HG02870 (cell line): Measurements from ENCODE around the gene NLRP14.

ENCODE experiments used
- ATAC-seq: cut with Tn5 transposase; IDR thresholded peaks from one replicate; pipeline ENCODE4 v1.9.1; 2021; ENCODE audit warnings: mild to moderate bottlenecking, moderate library complexity; ENCODE audit not compliant: unreplicated experiment

NLRP14 gene

GRCh38 chr11:7046474-7047175, 26.3 kb downstream of the NLRP14 start:
- ATAC-seq: no peak

DNA sequence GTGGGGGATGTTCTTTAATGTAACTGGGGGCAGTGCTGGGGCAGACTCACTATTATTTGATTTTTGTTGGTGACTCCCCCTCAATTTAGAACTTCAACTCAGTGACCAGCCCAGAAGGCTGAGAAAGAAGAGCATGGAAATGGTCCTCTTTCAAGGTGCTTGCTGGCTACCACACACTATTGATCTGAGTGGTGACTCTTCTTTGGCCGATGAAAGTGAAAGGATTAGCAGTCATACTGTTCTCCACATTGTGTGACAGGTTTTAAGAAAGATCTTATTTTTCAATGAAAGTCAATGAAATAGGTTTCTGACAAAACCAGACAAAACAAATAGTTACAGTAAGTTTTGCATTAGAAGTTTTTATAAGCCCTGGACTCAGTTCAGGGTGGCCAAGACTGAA, 29.9 kb downstream of the NLRP14 start:
- peak; percentile 89 for ATAC-seq

- peak; percentile 78 for ATAC-seq
Observed at GRCh38 chr11:7056828-7057513, 36.7 kb downstream of the NLRP14 start.

DNA sequence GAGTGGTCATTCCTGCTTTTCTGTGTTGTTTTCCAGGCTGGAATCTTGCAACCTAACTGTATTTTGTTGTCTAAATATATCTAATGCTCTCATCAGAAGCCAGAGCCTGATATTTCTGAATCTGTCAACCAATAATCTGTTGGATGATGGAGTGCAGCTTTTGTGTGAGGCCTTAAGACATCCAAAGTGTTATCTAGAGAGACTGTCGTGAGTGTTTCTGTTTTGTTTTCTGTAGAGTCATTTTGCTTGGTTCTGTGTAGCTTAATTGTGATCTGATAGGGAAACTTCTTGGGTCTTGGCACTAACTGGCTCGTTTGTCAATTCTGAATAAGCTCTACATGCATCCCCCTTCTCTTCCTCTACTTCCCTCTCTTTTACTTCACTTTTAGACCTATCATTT, 37.4 kb downstream of the NLRP14 start:
- ATAC-seq: no peak

- ATAC-seq: no peak
Observed at GRCh38 chr11:7060868-7061267, 40.6 kb downstream of the NLRP14 start.

- ATAC-seq: no peak
Observed at GRCh38 chr11:7062534-7062933, 42.3 kb downstream of the NLRP14 start.

DNA sequence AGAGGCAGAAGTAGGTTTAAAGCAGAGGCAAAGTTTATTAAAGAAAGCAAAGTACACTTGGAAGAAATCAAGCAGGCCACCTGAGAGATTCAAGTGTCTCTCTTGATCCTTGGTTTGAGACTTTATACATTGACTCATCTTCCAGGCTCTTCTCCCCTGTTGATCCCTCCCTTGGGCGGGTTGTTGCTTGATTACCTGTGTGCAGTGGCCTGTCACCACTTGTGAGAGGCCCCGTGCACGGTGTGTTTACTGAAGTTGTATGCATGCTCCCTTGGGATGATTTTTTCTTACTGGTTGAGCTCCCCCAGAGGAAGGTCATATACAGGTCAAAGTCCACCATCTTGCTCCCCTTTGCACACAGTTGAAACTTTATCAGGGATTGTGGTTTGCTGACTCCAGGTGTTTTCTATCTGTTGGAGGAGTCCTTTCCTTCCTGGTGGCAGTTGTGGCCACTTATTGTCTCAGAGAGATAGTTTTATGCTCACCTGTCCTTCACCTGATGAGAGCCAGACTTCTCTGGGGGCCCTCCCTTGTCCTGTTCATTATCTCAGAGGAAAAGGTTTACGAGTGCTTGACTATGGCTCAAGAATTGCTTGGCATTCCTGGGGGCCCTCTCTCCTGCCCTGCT, 52.2 kb downstream of the NLRP14 start:
- no peak for ATAC-seq

DNA sequence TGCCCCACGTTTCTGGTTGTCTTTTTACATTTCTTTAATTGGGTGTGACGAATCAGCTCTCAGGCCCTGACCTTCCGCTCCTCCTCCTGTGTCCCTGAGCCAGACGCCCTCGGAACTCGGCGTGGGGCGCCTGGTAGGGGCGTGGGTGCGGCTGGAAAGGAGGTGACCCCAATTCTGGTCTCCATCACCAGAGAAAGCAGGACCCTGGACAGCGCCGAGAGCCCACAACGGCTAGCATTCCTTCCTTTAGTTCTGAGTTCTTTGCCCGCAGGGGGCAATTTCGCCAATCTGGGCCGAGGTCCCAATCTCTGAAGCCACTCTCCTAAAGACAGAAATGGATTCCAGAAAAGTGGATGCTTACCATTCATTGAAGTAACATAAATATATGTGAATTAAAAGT, 56.8 kb downstream of the NLRP14 start:
- ATAC-seq: no peak

- ATAC-seq: no peak
Observed at GRCh38 chr11:7079545-7080135, 59.4 kb downstream of the NLRP14 start.

- no peak for ATAC-seq
Observed at GRCh38 chr11:7080900-7081299, 60.6 kb downstream of the NLRP14 start.

DNA sequence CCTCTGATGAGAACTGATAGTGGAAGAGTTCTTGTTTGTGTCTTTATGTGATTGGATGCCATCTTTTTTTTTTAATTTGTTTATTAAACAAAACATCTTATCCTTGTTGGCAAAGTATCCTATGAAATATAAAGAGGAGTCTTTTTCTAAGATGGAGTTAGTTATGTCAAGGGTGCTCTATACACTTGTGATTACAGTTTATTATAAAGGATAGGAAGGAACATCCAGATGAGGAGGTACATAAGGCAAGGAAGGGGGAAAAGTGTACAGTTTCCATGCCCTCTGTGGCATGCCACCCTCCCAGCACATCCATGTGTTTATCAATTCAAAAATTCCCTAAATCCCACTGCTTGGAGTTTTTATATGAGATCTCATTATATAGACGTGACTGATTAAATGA, 61.2 kb downstream of the NLRP14 start:
- no peak for ATAC-seq

DNA sequence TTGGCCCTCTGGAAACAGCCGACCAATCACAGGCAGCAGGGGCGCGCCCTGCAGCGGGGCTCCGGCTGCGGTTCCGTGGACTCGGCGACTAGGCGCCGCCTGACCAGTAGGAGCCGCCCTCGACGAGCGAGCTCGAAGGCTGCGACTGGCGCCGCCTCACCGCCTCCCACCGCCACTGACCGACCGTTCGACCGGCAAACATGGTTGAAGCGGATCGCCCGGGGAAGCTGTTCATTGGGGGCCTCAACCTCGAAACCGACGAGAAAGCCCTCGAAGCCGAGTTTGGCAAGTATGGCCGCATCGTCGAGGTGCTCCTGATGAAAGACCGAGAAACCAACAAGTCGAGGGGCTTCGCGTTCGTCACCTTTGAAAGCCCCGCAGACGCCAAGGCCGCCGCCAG, 68.6 kb downstream of the NLRP14 start, which contains the start of gene RBMXL2:
Gene RBMXL2, plus strand, starts transcription at position 78 of the 400 bp plus-strand sequence. Its CDS starts 123 bp downstream, at position 201.
- no peak for ATAC-seq

DNA sequence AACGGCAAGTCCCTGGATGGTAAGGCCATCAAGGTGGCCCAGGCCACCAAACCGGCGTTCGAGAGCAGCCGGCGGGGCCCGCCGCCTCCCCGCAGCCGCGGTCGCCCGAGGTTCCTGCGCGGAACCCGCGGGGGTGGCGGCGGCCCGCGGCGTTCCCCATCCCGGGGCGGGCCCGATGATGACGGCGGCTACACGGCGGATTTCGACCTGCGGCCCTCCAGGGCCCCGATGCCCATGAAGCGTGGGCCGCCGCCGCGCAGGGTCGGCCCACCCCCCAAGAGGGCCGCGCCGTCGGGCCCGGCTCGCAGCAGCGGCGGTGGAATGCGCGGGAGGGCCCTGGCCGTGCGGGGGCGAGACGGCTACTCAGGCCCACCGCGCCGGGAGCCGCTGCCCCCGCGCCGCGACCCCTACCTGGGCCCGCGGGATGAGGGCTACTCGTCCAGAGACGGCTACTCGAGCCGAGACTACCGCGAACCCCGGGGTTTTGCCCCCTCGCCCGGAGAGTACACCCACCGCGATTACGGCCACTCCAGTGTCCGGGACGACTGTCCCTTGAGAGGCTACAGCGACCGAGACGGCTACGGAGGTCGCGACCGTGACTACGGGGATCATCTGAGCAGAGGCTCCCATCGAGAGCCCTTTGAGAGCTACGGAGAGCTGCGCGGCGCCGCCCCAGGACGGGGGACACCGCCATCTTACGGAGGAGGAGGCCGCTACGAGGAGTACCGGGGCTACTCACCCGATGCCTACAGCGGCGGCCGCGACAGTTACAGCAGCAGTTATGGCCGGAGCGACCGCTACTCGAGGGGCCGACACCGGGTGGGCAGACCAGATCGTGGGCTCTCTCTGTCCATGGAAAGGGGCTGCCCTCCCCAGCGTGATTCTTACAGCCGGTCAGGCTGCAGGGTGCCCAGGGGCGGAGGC, 69.3 kb downstream of the NLRP14 start:
- no peak for ATAC-seq

- ATAC-seq: peak; percentile 78
Observed at GRCh38 chr11:7098235-7098832, 78.1 kb downstream of the NLRP14 start.

DNA sequence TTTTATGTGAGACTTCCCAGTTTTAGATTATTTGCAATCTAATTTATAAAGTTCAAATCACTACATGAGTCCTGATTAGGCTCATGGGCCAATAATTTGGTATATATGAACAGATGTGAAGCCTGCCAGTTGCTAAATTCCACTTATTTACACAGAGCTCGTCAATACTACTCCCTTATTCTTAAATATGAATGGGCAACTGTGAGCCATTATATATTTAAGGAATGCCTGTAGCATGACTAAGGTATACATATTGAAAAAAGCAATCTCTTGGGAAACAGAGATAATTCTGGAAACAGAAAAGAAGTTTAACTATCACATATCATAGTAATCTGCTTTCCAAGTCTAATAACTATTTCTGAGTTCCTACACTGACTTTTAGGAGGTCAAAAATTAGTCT, 95.5 kb downstream of the NLRP14 start:
- no peak for ATAC-seq

GRCh38 chr11:7116370-7116769, 96.1 kb downstream of the NLRP14 start:
- ATAC-seq: no peak
